ENCODE measurements around the gene ACSF3.

ACSF3 gene

DNA sequence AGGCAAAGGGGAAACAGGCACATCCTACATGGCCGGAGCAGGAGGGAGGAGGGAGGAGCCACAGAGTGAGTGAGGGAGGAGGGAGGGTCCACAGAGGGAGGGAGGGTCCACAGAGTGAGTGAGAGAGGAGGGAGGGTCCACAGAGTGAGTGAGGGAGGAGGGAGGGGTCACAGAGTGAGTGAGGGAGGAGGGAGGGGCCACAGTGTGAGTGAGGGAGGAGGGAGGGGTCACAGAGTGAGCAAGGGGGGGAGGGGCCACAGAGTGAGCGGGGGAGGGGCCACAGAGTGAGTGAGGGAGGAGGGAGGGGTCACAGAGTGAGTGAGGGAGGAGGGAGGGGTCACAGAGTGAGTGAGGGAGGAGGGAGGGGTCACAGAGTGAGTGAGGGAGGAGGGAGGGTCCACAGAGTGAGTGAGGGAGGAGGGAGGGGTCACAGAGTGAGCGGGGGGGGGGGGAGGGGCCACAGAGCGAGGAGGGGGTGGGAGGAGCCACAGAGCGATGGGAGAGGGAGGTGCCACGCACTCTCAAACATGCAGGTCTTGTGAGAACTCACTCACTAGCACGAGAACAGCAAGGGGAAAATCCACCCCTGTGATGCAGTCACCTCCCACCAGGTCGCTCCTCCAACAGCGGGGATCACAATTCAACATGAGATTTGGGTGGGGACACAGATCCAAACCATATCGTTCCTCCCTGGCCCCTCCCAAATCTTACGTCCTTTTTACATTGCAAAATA, 53.6 kb downstream of the ACSF3 start:
- DNase-seq: no peak

DNA sequence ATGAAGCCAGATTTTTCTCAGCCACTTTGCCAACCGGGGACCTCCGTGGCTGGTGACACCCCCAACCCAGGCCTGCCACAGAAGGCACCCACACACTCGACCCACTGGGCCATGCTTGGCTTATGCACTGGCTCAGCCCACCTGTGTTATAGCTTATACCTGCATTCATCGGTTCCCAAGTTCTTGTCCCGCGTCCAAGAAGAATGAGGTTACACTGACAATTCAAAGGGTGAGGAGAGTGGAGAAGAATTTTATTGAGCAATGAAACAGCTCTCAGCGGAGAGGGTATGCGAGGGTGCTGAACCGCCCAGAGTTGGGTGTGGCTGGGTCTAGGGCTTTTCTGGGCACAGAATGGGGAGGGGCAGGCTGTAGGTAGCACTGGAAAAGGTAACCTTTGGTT, 55.7 kb downstream of the ACSF3 start:
- DNase-seq: no peak

DNA sequence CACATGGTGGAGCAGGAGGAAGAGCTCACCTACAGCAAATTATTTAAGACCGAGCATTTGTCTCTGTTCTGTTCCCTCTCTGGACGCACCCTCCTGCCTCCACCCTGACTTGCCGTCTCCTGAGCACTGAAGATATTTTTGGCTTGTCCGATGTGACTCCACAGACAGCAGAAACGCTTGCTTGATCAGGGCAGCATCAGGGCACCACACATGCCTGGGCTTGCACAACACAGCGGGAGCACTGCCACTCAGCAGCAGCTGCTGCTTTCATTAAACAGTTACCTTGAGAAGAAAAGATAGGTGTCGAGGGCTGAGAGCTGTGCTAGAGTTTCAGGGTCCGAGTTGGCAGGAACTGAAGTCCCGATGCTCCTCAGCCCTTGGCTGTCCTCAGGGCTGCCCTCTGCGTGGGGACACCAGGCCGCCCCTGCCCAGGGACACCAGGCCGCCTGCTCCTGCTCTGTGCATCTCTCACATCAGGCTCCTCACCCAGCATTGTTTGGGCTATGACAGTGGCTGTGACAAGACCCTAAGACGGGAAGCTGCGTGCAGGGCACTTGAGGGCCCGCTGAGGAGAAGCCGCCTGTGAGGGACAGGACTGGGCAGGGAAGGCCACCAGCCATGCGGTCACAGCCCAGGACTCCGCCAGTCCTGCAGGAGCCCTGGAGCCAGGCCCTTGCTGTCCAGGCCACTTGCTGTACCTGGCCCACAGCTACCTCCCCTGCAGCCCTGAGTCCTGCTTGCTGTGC, 56.6 kb downstream of the ACSF3 start:
- no peak for DNase-seq

DNA sequence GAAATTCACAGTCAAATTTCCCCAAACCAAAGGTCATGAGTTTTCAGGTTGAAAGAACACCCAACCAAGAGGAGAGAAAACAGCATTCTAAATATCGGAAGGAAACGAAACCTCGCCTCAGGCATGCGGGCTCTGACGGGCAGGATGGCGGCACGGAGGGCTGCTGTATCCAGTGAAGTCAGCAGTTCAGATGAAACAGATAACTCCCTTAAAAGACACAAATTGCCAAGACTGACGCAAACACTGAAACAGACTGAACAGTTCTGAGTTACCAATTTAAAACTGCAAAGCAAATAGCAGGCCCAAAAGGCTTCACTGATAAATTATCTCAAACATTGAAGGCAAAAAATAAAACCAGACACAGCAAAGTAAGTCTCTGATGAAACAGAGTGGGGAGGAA, 57.3 kb downstream of the ACSF3 start:
- DNase-seq: no peak

DNA sequence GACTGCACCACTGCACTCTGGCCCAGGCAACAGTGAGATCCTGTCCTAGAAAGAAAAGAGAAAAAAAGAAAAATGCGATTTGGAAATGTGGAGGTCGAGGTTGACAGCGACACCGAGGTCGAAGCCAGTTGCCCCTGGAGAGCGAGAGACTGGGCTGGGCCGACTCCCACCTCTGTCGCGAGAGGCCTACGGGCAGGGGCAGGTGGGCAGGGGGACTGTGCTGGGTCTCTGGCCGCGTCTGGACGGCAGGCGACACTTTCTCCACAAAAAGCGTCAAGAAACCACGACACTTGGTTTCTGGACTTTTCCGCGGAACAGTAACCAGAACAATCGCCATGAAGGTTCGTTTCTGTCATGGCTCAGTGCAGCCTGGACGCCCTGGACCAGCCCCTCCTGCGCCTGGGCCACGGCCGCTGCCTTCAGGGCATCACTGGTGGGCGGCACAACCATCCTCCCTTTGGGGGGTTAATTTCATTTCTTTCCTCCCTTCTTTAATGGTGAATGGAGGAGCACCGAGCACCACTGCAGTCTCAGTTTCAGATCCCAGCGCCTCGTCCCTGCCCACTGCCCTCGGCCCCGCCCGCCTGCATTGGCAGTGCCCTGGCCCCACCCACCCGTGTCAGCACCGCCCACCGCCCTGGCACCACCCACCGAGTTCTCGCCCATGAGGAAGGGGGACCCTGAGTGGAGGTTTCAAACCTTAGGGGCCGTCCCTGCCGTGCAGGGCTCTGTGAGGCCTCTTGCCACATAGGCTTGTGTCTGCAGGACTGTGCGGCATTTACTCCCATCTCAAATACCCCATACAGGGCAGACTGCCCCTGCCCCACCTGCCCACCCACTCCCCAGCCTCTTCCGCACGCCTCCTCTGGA, 59.4 kb downstream of the ACSF3 start:
- DNase-seq: no peak

DNA sequence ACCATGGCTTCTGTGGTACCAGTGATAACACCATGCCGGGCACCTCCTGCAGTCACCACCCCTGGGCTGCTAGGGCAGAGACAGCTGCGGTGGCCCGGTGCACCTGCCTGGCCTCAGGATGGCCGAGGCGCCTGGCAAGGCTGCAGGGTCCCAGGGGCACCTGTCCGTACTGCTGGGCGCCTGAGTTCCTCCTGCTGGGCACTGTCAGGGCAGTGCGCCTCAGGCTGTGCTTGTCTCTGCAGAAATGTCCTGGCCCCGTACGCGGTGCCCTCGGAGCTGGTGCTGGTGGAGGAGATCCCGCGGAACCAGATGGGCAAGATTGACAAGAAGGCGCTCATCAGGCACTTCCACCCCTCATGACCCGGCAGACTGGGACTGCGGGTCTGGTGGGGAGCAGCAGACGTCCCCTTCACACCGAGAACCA, 60.2 kb downstream of the ACSF3 start:
- no peak for DNase-seq

DNA sequence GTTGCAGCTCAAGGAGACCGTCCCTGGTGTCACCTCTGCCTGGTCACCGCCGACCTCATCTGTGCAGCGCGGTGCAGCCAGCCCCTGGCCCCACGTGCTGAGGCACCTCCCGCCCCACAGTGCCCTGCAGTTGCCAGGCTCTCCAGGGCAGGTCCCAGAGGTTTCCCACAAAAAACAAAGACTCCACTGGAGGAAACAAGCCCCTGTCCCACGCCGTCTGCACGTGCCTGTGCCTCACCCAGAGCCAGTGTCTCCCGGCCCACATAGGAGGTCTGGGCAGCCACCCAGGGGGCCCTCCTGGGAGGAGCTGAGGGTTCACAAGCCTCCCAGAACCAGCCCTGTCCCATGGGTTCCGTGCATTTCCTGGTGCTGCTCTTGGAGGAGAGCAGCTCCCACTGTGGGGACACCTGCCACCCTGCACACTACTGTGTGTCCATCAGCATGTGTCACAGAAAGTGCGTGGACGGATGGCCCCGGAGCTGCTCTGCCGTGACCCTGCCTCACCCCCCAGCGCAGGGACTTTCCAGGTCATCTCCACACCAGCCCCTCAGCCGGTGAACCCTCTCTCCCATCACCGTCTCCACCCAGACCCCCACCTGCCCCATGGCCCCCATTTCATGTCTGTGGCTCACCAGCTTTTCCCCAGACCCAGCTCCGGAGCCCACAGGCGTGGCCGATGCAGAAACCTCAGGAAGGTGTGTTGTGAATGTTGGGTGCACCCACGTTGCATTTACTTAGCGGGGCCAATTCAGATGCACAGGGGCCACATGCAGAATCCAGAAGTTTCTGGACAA, 60.9 kb downstream of the ACSF3 start:
- no peak for DNase-seq

DNA sequence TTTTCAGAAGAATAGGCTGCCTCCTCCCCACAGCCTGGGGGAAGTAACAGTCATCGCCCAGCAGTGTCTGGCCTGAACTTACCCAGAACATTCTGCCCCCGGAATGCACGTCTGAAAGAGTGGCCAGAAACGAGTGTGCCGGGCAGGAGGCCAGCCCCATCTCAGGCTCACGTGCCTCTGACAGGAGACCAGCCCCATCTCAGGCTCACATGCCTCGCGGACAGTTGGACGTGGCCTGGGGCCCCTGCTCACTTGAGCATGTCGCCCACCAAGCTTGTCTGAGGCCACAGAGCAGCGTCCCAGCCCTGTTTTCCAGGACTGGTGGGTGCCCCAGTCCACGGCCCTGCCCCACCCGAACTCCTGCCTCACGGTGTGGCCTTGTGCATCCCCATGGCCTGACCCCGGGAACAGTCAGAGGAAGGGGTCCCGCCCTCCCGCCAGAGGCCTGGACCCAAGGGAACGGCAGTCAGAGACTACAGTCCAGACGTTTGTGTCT, 61.6 kb downstream of the ACSF3 start:
- DNase-seq: no peak

DNA sequence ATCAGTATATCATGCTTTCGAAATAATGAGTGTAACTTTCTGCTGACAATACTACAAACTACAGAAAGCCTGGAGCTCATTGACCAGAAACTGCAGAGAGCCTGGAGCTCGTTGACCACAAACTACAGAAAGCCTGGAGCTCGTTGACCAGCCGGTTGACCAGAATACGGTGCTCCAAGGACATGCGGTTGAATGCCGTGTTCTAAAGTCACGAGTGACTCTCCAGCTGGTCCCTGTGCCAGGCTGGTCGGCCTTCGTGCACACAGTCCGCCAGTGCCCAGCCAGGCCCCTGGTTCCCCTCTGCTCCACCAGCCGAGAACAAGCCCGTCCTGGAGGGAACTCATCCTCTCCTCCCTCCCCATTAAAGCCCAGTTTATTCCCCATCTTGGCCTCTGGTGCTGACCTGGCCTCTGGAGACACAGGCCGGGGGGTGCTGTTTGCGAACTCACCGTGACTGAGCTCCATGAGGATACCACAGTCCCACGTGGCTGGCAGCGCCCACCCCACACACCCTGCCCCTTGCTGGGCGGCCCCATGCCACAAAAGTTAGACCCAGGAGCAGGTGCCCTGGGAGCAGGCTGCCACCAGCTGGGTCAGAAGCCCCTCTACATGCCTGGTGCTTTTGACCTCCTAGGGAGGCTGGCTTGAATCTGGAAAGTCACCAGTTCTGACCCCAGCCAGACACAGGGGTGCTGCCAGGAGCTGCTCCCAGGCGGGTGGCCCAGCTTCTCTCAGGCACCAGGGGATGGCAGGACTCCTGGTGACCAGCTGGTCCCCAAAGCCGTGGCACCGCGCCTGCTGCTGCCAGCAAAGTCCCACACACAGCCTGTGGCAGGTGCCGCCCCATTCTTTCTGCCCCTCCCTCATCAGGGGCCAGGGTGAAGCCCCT, 62.4 kb downstream of the ACSF3 start:
- no peak for DNase-seq

DNA sequence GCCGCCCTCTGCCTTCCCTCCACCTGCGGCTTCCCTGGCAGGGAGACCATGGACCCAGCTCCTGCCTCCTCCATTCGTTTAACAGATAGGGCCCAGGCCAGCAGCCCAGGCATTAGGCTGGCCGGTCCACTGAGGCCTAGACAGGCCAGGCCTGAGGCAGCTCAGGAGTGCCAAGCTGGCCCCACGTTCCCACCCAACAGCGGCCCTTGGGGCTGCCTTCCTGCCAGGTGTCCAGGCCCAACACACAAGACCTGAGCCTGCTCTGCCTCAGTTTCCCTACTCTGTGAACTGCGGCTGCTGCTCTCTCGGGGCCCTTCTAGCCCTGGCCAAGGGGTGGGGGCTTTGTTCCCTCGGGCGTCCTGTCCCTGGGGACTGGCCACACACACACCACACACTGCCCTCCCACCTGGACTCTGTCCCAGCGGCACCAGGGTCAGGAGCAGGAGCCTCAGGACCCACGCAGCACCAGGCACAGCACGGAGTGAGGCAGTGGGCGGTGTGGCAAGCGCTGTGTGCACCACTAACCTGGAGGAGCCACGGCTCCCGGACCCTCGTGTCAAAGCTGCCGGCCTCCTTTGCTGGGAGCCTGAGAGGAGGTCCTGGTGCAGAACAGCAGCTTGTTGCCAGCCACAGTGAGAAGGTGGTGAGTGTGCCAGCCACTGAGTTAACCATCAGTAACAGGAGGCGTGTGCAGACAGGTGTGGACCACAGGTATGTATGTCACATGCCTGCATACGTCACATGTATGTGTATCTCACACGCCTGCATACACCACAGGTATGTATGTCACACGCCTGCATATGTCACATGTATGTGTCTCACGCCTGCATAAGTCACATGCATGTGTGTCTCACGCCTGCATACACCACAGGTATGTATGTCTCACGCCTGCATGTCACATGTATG, 63.3 kb downstream of the ACSF3 start:
- no peak for DNase-seq

DNA sequence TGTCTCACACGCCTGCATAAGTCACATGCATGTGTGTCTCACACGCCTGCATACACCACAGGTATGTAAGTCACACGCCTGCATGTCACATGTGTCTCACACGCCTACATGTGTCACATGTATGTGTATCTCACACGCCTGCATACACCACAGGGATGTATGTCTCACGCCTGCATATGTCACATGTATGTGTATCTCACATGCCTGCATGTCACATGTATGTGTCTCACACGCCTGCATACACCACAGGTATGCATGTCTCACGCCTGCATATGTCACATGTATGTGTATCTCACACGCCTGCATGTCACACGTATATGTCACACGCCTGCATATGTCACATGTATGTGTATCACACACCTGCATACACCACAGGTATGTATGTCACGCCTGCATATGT, 64.1 kb downstream of the ACSF3 start:
- DNase-seq: no peak

DNA sequence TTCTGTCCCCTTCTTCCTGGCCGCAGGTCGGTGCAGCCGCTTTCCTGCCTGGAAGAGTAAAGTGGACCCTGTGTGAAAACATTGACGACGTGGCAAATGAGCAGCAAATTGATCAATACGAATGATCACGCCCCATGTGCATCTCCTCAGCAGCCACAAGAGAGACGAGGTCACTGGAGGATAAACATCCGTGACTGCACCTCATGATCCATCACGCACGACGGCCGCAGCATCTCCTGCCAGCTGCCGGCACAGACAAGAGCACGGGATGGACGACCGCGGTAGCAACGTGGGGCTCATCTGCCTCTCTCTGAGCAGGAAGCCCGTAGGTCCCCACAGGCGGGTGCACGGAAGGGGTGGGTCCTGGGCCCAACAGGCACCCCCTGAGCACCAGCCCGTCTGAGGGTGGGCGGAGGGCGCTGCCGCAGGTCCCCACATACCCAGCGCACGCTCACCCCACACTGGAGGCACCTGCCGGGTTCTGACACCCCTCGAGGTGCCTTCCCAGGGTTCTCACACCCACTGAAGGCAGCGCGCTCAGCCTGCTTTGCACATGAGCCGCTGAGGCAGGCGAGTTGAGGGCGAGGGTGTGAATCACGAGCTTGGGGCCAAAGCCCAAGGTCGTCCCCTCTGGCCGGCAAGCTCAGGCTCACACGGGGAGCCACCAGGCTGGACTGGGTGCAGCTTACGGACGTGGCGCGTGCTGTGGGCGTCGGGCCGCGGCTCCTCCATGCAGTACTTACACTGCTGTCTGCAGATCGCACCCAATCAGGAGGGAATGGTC, 65.6 kb downstream of the ACSF3 start:
- DNase-seq: no peak

DNA sequence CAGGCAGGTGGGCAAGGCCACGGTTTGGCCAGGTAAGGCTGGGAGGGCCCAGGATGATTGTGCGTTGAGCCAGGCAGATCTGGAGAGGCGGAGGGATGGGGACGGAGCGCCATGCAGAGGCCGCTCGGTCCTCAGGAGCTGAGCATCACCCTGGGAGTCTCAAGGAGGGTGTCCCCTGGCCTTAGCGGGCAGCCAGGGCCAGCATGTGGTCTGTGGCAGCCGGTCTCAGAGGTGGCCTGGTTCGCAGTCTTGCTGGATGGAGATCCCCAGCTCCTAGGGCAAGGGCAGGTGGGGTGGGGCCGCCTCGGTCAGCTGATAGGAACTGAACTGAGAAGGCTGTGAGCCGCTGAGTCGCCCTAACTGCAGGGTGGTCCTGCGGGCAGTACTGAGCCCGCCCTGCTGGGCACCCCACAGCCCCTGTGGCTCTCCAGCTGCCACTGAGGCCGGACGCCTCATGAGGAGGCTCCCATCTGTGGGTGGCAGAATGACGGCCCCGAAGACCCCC, 66.2 kb downstream of the ACSF3 start:
- no peak for DNase-seq

DNA sequence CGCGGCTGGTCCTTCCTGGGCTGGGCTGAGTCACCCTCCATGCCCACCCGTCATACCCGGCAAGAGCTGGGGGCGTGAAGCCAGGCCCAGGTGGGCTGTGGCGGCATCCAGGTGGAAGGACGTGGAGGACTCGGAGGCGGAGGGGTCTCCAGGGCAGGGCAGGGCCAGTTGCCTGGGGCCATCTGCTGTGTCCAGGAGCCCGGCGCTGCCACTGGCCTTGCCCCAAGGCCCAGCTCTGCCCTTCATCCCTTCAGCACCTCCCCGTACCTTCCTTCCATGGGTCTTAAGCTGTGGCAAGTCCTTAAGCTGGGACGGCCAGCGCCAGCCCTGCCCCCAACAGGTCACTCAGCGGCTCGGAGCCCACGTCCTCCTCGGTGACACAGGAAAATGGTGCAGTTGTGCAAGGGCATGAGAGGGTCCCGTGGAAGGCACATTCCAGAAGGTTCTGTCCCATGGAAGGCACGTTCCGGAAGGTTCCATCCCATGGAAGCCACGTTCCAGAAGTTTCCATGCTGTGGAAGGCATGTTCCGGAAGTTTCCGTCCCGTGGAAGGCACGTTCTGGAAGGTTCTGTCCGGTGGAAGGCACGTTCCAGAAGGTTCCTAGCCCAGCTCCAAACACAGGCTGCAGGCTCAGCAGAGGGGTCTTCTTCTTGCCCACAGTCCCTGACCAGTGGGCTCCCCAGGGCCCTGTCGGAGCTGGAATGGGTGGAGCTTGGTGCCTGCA, 67.5 kb downstream of the ACSF3 start:
- no peak for DNase-seq

DNA sequence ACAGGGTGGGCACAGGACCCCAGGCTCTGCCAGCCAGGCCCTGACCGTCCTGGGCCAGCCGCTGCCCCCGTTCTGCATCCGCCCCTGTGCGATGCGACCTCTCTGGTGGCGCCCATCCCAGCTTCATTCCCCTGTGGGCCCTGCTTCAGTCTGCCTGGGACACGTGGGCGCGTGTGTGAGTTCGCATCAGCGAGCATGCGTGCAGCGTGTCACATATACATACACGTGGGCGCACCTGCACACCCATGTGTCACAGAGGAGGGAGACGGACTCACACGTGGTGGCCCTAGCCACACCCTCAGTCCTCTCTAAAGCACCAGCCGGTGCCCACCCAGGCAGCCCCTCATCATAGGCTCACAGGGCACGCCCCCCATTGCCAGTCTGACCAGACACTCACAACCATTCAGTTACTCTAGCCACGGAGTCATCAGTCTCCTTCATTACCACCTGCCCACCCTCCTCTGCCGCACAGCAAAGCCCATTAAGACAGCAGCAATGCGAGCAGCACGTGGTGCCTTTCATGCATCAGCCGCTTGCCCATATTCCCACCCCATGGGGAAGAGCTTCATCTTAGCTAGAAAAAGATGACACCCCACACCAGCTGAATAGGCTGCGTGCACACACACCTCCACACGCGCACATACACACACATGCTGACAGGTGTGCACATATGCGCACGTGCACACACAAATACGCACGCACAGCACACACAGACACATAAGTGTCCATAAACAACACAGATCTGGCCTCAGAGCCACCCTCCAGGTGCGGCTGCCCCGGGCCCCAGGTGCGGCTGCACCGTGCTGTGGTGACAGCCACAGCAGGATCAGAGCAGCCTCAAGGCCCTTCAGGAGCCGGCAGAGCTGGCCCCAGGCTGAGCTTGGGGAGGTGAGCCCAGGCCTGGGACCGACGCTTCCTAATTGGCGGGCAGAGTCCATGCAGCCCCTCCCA, 68.4 kb downstream of the ACSF3 start:
- no peak for DNase-seq

DNA sequence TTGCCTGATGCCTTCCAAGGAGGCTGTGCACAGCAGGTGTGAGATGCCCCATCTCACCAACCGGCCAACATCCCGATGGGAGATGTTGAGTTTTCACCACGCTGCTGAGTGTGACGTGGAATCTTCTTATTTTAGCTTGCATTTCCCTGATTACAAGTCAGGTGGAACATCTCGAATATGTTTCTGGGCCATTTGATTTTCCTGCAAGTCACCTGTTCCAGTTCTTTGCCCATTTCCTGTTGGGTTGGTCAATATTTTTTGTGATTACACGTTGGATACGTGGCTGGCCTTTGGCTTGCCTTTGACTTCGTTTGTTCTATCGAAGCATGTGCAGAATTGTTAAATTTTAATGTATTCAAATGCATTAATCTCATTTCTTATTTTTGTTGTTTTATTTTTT, 69.6 kb downstream of the ACSF3 start:
- DNase-seq: no peak

DNA sequence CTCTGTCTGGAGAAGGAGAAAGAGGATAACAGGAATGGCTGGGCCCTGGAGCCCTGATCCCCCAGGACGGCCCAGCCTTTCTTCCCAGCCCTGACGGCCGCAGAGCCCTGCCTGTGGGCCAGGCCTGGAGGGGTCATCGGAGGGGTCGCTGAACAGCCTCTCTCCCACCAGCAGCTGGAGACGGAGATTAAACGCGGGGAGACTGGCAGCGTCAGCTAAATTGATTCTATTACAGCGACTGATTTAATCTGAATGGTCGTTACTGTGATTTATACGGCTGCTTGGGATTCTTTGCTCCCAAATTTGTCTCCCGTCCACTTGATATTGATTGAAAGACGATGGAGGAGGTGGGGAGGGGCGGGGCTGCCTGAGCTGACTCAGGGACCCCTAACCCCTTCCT, 70.8 kb downstream of the ACSF3 start:
- no peak for DNase-seq

All from stimulated activated CD4-positive, alpha-beta T cell treated with anti-CD3 and anti-CD28 coated beads, Interleukin-4, amount 100 ng/mL, for 24 hours (primary cell).